NCI-H510A (cell line): ENCODE data around the gene CROCC2.
"Not testable (repeated sequence)": the region's sequence is repeated elsewhere in the genome, so short reads cannot be mapped to it uniquely, and the experiment has no call there.

Experiments used
- DNase-seq: peaks from one replicate; lab custom pipeline; 2025; lab: John Stamatoyannopoulos, UW

The CROCC2 gene

GRCh38 chr2:240966906-240967680, 61.0 kb downstream of the CROCC2 start:
- no peak for DNase-seq

- DNase-seq = no peak
Measured at GRCh38 chr2:240967681-240968621, 61.8 kb downstream of the CROCC2 start.

GRCh38 chr2:240968731-240969624, 62.8 kb downstream of the CROCC2 start:
- DNase-seq = no peak

- DNase-seq = no peak
Measured at GRCh38 chr2:240970104-240970503, 64.0 kb downstream of the CROCC2 start.

GRCh38 chr2:240970816-240971215, 64.7 kb downstream of the CROCC2 start:
- no peak for DNase-seq

GRCh38 chr2:240972201-240972600, 66.1 kb downstream of the CROCC2 start:
- no peak for DNase-seq

- DNase-seq = no peak
Measured at GRCh38 chr2:240972636-240973521, 66.7 kb downstream of the CROCC2 start.

- DNase-seq = no peak
Measured at GRCh38 chr2:240974771-240975572, 68.8 kb downstream of the CROCC2 start.

- DNase-seq = not testable (repeated sequence)
Measured at GRCh38 chr2:240975903-240976302, 69.8 kb downstream of the CROCC2 start.

GRCh38 chr2:240981280-240981679, 75.1 kb downstream of the CROCC2 start:
- no peak for DNase-seq

- DNase-seq = no peak
Measured at GRCh38 chr2:240981871-240982800, 76.0 kb downstream of the CROCC2 start.

GRCh38 chr2:240982821-240983281, 76.7 kb downstream of the CROCC2 start:
- DNase-seq = no peak

GRCh38 chr2:240983361-240983995, 77.3 kb downstream of the CROCC2 start:
- DNase-seq = peak; percentile 62

GRCh38 chr2:240983996-240984498, 77.9 kb downstream of the CROCC2 start:
- no peak for DNase-seq

- DNase-seq = no peak
Measured at GRCh38 chr2:240985881-240986786, 80.0 kb downstream of the CROCC2 start.

GRCh38 chr2:240986787-240987411, 80.8 kb downstream of the CROCC2 start:
- no peak for DNase-seq

- DNase-seq = no peak
Measured at GRCh38 chr2:240987588-240987987, 81.5 kb downstream of the CROCC2 start.
